ENCODE data around the gene ELAPOR2.

Gene ELAPOR2

GRCh38 chr7:87094322-87094721 lies 34.9 kb upstream of the ELAPOR2 start:
- no peak for TF ChIP-seq CTCF (IDR thresholded peaks at IDR 0.05)
- no peak overlapping the region for H3K27ac ChIP-seq

DNA sequence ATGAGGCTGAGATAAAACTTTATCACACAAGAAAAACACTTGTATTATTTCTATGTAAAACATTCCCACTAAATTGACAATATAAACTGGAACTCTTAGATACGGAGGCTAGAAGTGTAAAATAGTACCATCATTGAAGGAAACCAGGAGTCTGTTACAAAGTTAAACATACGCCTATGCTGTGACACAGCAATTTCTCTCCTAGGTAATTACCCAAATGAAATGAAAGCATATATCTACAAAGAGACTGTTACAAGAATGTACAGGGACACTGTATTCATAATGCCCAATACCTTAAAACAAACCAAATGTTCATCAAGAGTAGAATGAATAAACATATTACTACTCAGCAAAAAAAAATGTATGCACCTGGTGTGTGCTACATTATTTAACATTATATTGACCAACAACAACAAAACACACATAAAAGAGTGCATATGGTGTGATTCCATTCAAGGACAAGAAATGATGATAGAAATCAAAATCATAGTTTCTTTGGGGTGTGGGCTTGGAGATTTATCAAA lies 33.2 kb upstream of the ELAPOR2 start:
- H3K27ac ChIP-seq: no peak overlapping the region
- TF ChIP-seq CTCF (IDR thresholded peaks at IDR 0.05) (no peak), ZFX (IDR thresholded peaks at IDR 0.05; ENCODE audit: borderline replicate concordance) (no peak)

- no peak overlapping the region for H3K27ac ChIP-seq
- TF ChIP-seq CTCF (IDR thresholded peaks at IDR 0.05) (no peak), ZFX (IDR thresholded peaks at IDR 0.05; ENCODE audit: borderline replicate concordance) (no peak)
Observed at GRCh38 chr7:87091487-87092066, 32.1 kb upstream of the ELAPOR2 start.

- TF ChIP-seq ZFX (IDR thresholded peaks at IDR 0.05; ENCODE audit: borderline replicate concordance) (no peak), CTCF (IDR thresholded peaks at IDR 0.05) (no peak)
- H3K27ac ChIP-seq: no peak overlapping the region
Observed at GRCh38 chr7:87083865-87084519, 24.5 kb upstream of the ELAPOR2 start.

DNA sequence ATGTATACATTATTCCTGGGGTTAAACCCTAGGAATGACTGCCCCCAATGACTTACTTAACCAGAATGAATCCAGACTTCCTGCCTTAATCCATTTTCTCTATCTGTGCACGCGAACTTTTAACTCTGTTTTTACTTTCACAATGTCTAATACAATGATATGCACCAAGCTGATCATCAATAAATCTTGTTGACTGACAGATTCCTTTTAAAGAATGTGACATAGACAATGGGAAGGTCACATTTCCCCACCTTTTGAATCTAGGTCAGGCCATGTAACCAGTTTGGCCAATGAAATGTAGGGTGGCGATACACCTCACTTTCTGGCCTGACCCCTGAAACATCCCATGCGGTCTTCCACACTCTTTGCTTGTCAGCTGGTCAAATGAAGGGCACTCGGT lies 23.2 kb upstream of the ELAPOR2 start:
- TF ChIP-seq CTCF (IDR thresholded peaks at IDR 0.05): no peak
- TF ChIP-seq ZFX (IDR thresholded peaks at IDR 0.05; ENCODE audit: borderline replicate concordance): no peak

DNA sequence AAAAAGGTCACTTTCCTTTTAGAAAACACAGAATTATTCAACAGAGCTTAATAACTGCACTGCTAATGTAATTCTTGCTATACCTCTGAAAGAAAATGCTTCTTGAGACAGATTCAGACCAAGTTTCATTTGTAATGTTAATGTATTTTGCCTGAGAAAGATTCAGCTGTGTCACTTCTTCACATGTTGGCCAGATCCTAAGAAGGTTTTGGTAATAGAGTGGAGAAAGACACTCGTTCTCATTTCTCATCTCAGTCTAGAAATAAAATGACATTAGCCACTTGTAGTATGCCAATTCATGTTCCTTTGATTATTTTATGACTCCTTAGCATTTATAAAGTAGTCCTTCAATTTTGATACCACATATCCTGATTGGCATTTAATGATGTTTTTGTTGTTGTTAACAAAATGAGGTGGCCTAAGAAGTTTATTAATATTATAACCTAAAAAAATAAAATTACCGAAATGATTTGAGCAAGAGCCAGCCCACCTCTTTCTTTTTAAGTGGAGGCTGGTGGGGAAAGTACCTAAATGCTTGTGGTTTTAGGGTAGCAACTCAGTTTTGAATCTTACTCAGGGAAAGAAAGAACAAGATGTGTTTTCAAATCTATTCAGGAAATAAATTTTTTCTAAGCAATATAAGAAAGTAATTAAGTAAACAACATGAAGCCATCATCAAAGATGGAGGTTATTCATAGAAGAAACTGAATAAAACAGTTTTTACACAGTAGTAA lies 16.4 kb upstream of the ELAPOR2 start:
- H3K27ac ChIP-seq: no peak overlapping the region
- TF ChIP-seq CTCF (IDR thresholded peaks at IDR 0.05) (no peak), ZFX (IDR thresholded peaks at IDR 0.05; ENCODE audit: borderline replicate concordance) (no peak)

More for the DNA sequence above, 23.2 kb upstream of the ELAPOR2 start:
- H3K27ac ChIP-seq: no peak overlapping the region

GRCh38 chr7:87067788-87068187 lies 8.3 kb upstream of the ELAPOR2 start:
- TF ChIP-seq ZFX (IDR thresholded peaks at IDR 0.05; ENCODE audit: borderline replicate concordance): no peak
- no peak for TF ChIP-seq CTCF (IDR thresholded peaks at IDR 0.05)
- H3K27ac ChIP-seq: no peak overlapping the region

All from 22Rv1 (cell line).